GM12872 (cell line): ENCODE measurements around the gene KCNT1.

Source experiments
- CTCF ChIP-seq: IDR thresholded peaks from 3 replicates; pipeline ENCODE4 v1.5.1; 2011; ENCODE audit warnings: low read depth, mild to moderate bottlenecking, low read length, moderate library complexity; ENCODE audit not compliant: insufficient read depth

Gene KCNT1

GRCh38 chr9:135745686-135746324 is 43.8 kb downstream of the KCNT1 start:
- TF ChIP-seq CTCF: no peak

- TF ChIP-seq CTCF: no peak
Measured at GRCh38 chr9:135746565-135746964, 44.6 kb downstream of the KCNT1 start.

GRCh38 chr9:135747311-135747710 is 45.3 kb downstream of the KCNT1 start:
- no peak for TF ChIP-seq CTCF

- no peak for TF ChIP-seq CTCF
Measured at GRCh38 chr9:135748676-135749075, 46.7 kb downstream of the KCNT1 start.

- TF ChIP-seq CTCF: no peak
Measured at GRCh38 chr9:135749171-135750045, 47.4 kb downstream of the KCNT1 start.

- no peak for TF ChIP-seq CTCF
Measured at GRCh38 chr9:135750786-135751185, 48.8 kb downstream of the KCNT1 start.

GRCh38 chr9:135751501-135751900 is 49.5 kb downstream of the KCNT1 start:
- no peak for TF ChIP-seq CTCF
